Vagina (tissue), 2 donors: ENCODE data around the gene CENPX.

Experiments
- CTCF ChIP-seq, 3 experiments: fragments of 450-650 bp in 2 of 3; fragments of 200-600 bp in 1 of 3; sonication (generic) in 1 of 3; IDR thresholded peaks; one replicate each; pipeline ENCODE4 v1.5.1; 2017 to 2019; ENCODE audit warnings: antibody characterized with exemption in 3 of 3, mild to moderate bottlenecking in 2 of 3, moderate library complexity in 2 of 3
- POLR2A ChIP-seq, 2 donors: fragments of 450-650 bp; IDR thresholded peaks; one replicate each; pipeline ENCODE4 v1.6.1; 2017; ENCODE audit warnings: antibody characterized with exemption in 2 of 2, mild to moderate bottlenecking in 2 of 2, moderate library complexity in 2 of 2

DNA sequence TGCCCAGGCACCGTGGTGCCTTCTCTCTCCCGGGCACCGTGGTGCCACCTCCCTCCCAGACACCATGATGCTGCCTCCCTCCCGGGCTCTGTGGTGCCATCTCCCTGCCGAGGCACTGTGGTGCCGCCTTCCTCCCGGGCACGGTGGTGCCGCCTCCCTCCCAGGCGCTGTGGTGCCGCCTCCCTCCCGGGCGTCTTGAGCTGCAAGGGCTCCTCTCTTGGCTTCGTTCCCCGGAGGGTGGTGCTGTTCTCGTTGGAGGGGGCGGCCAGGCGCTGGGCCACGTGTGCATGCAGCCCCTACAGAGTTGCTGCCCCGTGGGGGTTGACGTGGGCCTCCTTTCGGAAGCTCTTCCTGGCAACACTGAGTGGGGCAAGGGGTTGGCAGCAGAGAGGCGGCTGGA is 8.2 kb downstream of the CENPX start:
- no peak for TF ChIP-seq CTCF (IDR thresholded peaks at IDR 0.05)
- no peak for TF ChIP-seq POLR2A (IDR thresholded peaks at IDR 0.05)
